Testis (tissue), 3 donors: ENCODE results near the gene GEMIN7. TPM values are rescaled to one million over a fixed set of nuclear protein-coding genes. Genes with fewer than 3 reads are reported as not detected.

Source experiments
- DNase-seq: peaks from one replicate; pipeline ENCODE4 v3.0.0-alpha.2; 2019
- H3K27ac ChIP-seq, 2 donors: fragments of 200-600 bp; sonication (generic); one replicate each; pipeline ENCODE4 v1.5.1; 2019
- H3K27me3 ChIP-seq: fragments of 200-600 bp; sonication (generic); one replicate; pipeline ENCODE4 v1.5.1; 2019
- H3K36me3 ChIP-seq: fragments of 200-600 bp; sonication (generic); one replicate; pipeline ENCODE4 v1.5.1; 2017; ENCODE audit warnings: low read depth; ENCODE audit errors: missing control alignments
- H3K4me1 ChIP-seq: fragments of 200-600 bp; sonication (generic); one replicate; pipeline ENCODE4 v1.5.1; 2019
- H3K4me3 ChIP-seq, 2 donors: fragments of 200-600 bp; sonication (generic); one replicate each; pipeline ENCODE4 v1.5.1; 2017 to 2019
- H3K9me3 ChIP-seq: fragments of 200-600 bp; sonication (generic); one replicate; pipeline ENCODE4 v1.5.1; 2017
- POLR2A ChIP-seq: fragments of 450-650 bp; IDR thresholded peaks from one replicate; pipeline ENCODE4 v1.6.1; 2017; ENCODE audit warnings: antibody characterized with exemption, mild to moderate bottlenecking, moderate library complexity
- WGBS, 2 donors: methylation state at CpG; one replicate each; pipeline ENCODE4 v1.1.5; 2018; 5-methylcytosine and 5-hydroxymethylcytosine counted together
- intact Hi-C: fragments of 100-400 bp; cut with DNase I; formaldehyde crosslinking; loops from one replicate; pipeline ENCODE4 v1.15.1; 2023; ENCODE audit warnings: low total_unique reads
- polyA plus RNA-seq: library from polyadenylated mRNA; stranded (reverse); fragments of 350-450 nt; fragmentation: Illumina TruSeq; extraction: RNeasy Lipid Tissue Mini Kit (QIAGEN cat#74804); gene quantifications from one replicate; pipeline ENCODE4 v1.2.3, GENCODE V29; 2014; ENCODE audit warnings: low read depth, low replicate concordance; ENCODE audit not compliant: insufficient read depth
- total RNA-seq, 2 donors: library from RNA; depleted of rRNA; stranded (reverse); fragments of >200 nt; gene quantifications; one replicate each; pipeline ENCODE4 v1.2.3, GENCODE V29; 2016
- TF ChIP-seq, protein P1 (sequence below), 3 experiments: fragments of 450-650 bp in 2 of 3; fragments of 200-600 bp in 1 of 3; sonication (generic) in 1 of 3; IDR thresholded peaks; one replicate each; pipeline ENCODE4 v1.5.1; 2016 to 2019; ENCODE audit warnings: antibody characterized with exemption in 3 of 3, mild to moderate bottlenecking in 2 of 3, moderate library complexity in 1 of 3

GEMIN7 gene
- total and polyA plus RNA-seq, 3 donors from 2014 or later: 7.6 to 13.5 (median 9.7) TPM

DNA sequence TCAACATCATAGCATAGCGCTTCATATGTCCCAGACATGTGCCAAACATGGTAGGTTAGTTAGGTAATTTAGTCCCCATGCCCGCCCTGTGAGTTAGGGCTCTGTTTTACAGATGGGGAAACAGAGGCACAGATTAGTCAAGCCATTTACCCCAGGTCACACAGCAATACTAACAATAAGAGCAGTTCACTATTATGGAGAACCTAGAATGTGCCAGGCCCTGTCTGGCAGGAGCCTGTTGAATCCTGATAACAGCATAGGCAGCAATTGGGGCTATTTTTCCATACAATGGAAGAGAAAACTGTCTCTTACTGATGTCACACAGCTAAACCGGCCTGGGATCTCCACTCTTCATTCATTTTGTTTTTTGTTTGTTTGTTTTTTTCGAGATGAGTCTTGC lies 7.4 kb downstream of the GEMIN7 start:
- peaks cover 7% of the 10 kb centered on the region for H3K4me1 ChIP-seq
- no peak overlapping the region for H3K27ac ChIP-seq
- no peaks in the 10 kb centered on the region for H3K27me3 ChIP-seq
- no peak for TF ChIP-seq POLR2A
- TF ChIP-seq, protein P1, sequence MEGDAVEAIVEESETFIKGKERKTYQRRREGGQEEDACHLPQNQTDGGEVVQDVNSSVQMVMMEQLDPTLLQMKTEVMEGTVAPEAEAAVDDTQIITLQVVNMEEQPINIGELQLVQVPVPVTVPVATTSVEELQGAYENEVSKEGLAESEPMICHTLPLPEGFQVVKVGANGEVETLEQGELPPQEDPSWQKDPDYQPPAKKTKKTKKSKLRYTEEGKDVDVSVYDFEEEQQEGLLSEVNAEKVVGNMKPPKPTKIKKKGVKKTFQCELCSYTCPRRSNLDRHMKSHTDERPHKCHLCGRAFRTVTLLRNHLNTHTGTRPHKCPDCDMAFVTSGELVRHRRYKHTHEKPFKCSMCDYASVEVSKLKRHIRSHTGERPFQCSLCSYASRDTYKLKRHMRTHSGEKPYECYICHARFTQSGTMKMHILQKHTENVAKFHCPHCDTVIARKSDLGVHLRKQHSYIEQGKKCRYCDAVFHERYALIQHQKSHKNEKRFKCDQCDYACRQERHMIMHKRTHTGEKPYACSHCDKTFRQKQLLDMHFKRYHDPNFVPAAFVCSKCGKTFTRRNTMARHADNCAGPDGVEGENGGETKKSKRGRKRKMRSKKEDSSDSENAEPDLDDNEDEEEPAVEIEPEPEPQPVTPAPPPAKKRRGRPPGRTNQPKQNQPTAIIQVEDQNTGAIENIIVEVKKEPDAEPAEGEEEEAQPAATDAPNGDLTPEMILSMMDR (IDR thresholded peaks at IDR 0.05): no peak
- WGBS, 2 donors: 92 to 93% methylated on average over 4 of the region's 4 CpGs
- DNase-seq: no peak
- no peaks in the 10 kb centered on the region for H3K9me3 ChIP-seq
- intact Hi-C loops: no loop called here
- no peak overlapping the region for H3K4me3 ChIP-seq
- no peaks in the 10 kb centered on the region for H3K36me3 ChIP-seq

DNA sequence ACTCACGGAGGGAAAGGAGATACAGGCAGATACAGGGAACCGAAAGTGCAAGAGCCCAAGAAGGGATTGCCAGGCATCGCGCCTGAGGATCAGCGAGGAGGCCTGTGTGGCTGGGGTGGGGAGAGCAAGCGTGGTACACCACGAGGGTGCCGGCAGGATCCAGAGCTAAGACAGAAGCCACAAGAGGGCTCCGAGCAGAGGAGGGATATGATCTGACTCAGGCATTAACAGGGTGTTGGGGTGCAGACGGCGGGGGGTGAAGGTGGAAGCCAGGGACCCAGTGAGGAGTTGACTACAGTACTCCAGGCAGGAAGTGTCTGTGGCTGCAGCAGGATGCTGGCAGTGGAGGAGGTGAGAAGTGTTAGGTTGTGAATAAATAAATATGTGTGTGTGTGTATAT lies 8.5 kb downstream of the GEMIN7 start:
- intact Hi-C loops: no loop called here
- Histone ChIP-seq H3K4me3 (no peak overlapping the region), H3K27ac (no peak overlapping the region), H3K4me1 (peaks cover 7% of the 10 kb centered on the region), H3K36me3 (no peaks in the 10 kb centered on the region), H3K9me3 (no peaks in the 10 kb centered on the region), H3K27me3 (no peaks in the 10 kb centered on the region)
- WGBS, 2 donors: 73 to 79% methylated on average over 11 of the region's 11 CpGs
- TF ChIP-seq, protein P1 (IDR thresholded peaks at IDR 0.05): no peak
- TF ChIP-seq POLR2A: no peak
- no peak for DNase-seq

DNA sequence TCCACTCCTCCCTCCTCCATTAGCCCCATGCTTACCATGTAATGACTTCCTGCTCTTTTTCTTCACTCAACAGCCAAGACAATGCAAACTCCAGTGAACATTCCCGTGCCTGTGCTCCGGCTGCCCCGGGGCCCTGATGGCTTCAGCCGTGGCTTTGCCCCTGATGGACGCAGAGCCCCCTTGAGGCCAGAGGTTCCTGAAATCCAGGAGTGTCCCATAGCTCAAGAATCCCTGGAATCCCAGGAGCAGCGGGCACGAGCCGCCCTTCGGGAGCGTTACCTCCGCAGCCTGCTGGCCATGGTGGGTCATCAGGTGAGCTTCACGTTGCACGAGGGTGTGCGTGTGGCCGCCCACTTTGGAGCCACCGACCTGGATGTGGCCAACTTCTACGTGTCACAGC lies 11.0 kb downstream of the GEMIN7 start:
- Histone ChIP-seq H3K4me3 (no peak overlapping the region), H3K27me3 (no peaks in the 10 kb centered on the region), H3K9me3 (no peaks in the 10 kb centered on the region), H3K27ac (no peak overlapping the region), H3K4me1 (peaks cover 22% of the 10 kb centered on the region), H3K36me3 (no peaks in the 10 kb centered on the region)
- intact Hi-C loops: no loop called here
- no peak for DNase-seq
- 72 to 88% methylated on average over 17 of the region's 17 CpGs for WGBS, 2 donors
- TF ChIP-seq, protein P1 (IDR thresholded peaks at IDR 0.05): no peak
- TF ChIP-seq POLR2A: no peak

DNA sequence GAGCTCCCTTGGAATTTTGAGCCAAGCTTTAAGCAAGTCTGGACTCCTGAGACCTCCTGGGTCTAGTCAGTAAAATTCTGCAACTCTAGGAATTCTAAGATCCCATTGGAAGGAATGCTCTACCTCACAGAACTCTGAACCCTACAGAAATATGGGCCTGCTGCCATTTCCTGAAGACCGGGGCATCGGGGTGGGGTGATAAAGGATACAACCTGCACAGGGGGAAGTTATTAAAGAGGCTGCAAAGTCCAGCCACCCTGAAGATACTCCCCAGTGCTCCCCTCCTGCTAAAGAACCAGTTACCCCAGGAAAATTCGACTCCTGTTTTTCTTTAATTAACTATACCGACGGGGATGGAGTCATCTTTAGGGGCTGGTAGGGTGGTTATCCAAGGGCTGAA lies 11.5 kb downstream of the GEMIN7 start:
- Histone ChIP-seq H3K27me3 (no peaks in the 10 kb centered on the region), H3K36me3 (no peaks in the 10 kb centered on the region), H3K27ac (peak overlapping the region in 1 of 2 donors; percentile 90), H3K4me1 (peaks cover 26% of the 10 kb centered on the region), H3K4me3 (peak overlapping the region; percentile 98 to 100), H3K9me3 (no peaks in the 10 kb centered on the region)
- no peak for DNase-seq
- WGBS, 2 donors: 35 to 42% methylated on average over 5 of the region's 5 CpGs
- intact Hi-C loops: no loop called here
- TF ChIP-seq, protein P1 (IDR thresholded peaks at IDR 0.05): no peak
- TF ChIP-seq POLR2A: no peak
